HepG2 (cell line): ENCODE results near the gene SEC14L1. TPM values are rescaled to one million over a fixed set of nuclear protein-coding genes. Genes with fewer than 3 reads are reported as not detected.

Experiments
- ATAC-seq: fragments of 200-7000 bp; cut with Tn5 transposase; 3 replicates; pipeline ENCODE4 v1.9.1; 2020; ENCODE audit warnings: mild to moderate bottlenecking, moderate library complexity
- BruUV-seq: library from RNA; stranded (reverse); fragments of 400-500 nt; replicated peaks from 2 replicates; lab custom pipeline; 2021; lab: Mats Ljungman, UMichigan
- CTCF ChIA-PET: fragments of 300-600 bp; formaldehyde crosslinking; extraction: SDS; loops from one replicate; lab custom pipeline; 2021; ENCODE audit warnings: low total read pairs, inconsistent platforms, low intra/inter-chr PET ratio; lab: Yijun Ruan, JAX
- POLR2A ChIA-PET: fragments of 350-600 bp; sonication (Branson Sonifier 250); formaldehyde crosslinking; loops from one replicate; lab custom pipeline; 2020; ENCODE audit warnings: antibody characterized with exemption, inconsistent platforms; lab: Yijun Ruan, JAX
- DNase-seq: peaks from one replicate; pipeline ENCODE4 v3.0.0-alpha.2; 2015; ENCODE audit warnings: low spot score
- FAIRE-seq: peaks from 3 replicates; lab custom pipeline; 2011; peaks lifted over from hg19 to GRCh38; lab: Jason Lieb, UNC
- H2AFZ ChIP-seq: one replicate; pipeline ENCODE4 v1.6.1; 2011; ENCODE audit warnings: low read length, inconsistent platforms
- H3K27ac ChIP-seq: fragments of 300-600 bp; 3 replicates; pipeline ENCODE4 v1.8.0; 2011; ENCODE audit warnings: mixed run types, mild to moderate bottlenecking, mixed read lengths, low read length, inconsistent platforms; ENCODE audit not compliant: insufficient read depth; ENCODE audit errors: extremely low read length
- H3K27me3 ChIP-seq, 2 experiments: fragments of 200-600 bp in 1 of 2; 2 replicates in 1 of 2; 3 replicates in 1 of 2; pipeline versions ENCODE4 v1.6.0 to v1.8.0; 2011; ENCODE audit warnings: low read length in 2 of 2, mild to moderate bottlenecking in 2 of 2, moderate library complexity in 2 of 2, inconsistent platforms in 1 of 2; ENCODE audit not compliant: insufficient read depth in 2 of 2, control insufficient read depth in 1 of 2
- H3K36me3 ChIP-seq, 2 experiments: fragments of 200-600 bp in 1 of 2; replicated peaks in 1 of 2; 2 replicates in 1 of 2; 3 replicates in 1 of 2; pipeline versions ENCODE4 v1.5.1 to v1.8.0; 2011; ENCODE audit warnings: low read length in 2 of 2, inconsistent platforms in 1 of 2; ENCODE audit not compliant: insufficient read depth in 2 of 2, control insufficient read depth in 1 of 2
- H3K4me1 ChIP-seq: 2 replicates; pipeline ENCODE4 v1.5.1; 2012; ENCODE audit warnings: low read length, inconsistent platforms; ENCODE audit not compliant: insufficient read depth
- H3K4me2 ChIP-seq: 2 replicates; pipeline ENCODE4 v1.6.0; 2011; ENCODE audit warnings: low read depth, low read length, inconsistent platforms
- H3K4me3 ChIP-seq, 3 experiments: fragments of 200-600 bp in 1 of 3; sonication (generic), shearing (Covaris generic) in 1 of 3; replicated peaks in 1 of 3; 2 replicates each; pipeline ENCODE4 v1.5.1; 2011 to 2016; ENCODE audit warnings: low read length in 3 of 3, inconsistent platforms in 2 of 3, low read depth in 2 of 3, mild to moderate bottlenecking in 2 of 3, control low read depth in 1 of 3, mixed read lengths in 1 of 3; ENCODE audit not compliant: insufficient read depth in 1 of 3
- H3K79me2 ChIP-seq: one replicate; pipeline ENCODE4 v1.6.1; 2011; ENCODE audit warnings: low read length, inconsistent platforms; ENCODE audit not compliant: insufficient read depth
- H3K9ac ChIP-seq: 2 replicates; pipeline ENCODE4 v1.6.0; 2011; ENCODE audit warnings: mild to moderate bottlenecking, low read depth, low read length, inconsistent platforms; ENCODE audit not compliant: insufficient read depth
- H3K9me3 ChIP-seq: 2 replicates; pipeline ENCODE4 v1.5.1; 2012; ENCODE audit warnings: mild to moderate bottlenecking, low read length
- H4K20me1 ChIP-seq: 2 replicates; pipeline ENCODE4 v1.6.0; 2011; ENCODE audit warnings: inconsistent platforms, mild to moderate bottlenecking, low read length, moderate library complexity; ENCODE audit not compliant: insufficient read depth
- DNMT3B ChIP-seq: conservative IDR thresholded peaks from 2 replicates; pipeline ENCODE4 v1.6.1; 2016; ENCODE audit warnings: missing biosample characterization, control low read depth
- MED8 ChIP-seq: sonication (generic); formaldehyde crosslinking; IDR thresholded peaks from 2 replicates; pipeline ENCODE4 v1.8.1; 2023; ENCODE audit warnings: mild to moderate bottlenecking, missing genetic modification reagents; ENCODE audit not compliant: insufficient replicate concordance
- PAWR ChIP-seq: sonication (generic); formaldehyde crosslinking; IDR thresholded peaks from 2 replicates; pipeline ENCODE4 v1.4.0; 2020; ENCODE audit warnings: missing genetic modification reagents, mild to moderate bottlenecking, borderline replicate concordance
- RORA ChIP-seq: sonication (generic); formaldehyde crosslinking; IDR thresholded peaks from 2 replicates; pipeline ENCODE4 v1.5.0; 2020; ENCODE audit warnings: mild to moderate bottlenecking, missing genetic modification reagents, moderate library complexity
- SKI ChIP-seq: fragments of 450-650 bp; IDR thresholded peaks from one replicate; pipeline ENCODE4 v1.6.1; 2018; ENCODE audit warnings: mild to moderate bottlenecking; ENCODE audit not compliant: partially characterized antibody
- SOX5 ChIP-seq: IDR thresholded peaks from 2 replicates; pipeline ENCODE4 v1.6.1; 2016; ENCODE audit warnings: borderline replicate concordance
- TFDP1 ChIP-seq: IDR thresholded peaks from 2 replicates; pipeline ENCODE4 v1.6.1; 2016; ENCODE audit warnings: missing compliant biosample characterization, missing genetic modification reagents, borderline replicate concordance
- ZBTB49 ChIP-seq: sonication (generic); formaldehyde crosslinking; IDR thresholded peaks from 2 replicates; pipeline ENCODE4 v1.4.0; 2020; ENCODE audit warnings: missing genetic modification reagents, borderline replicate concordance
- ZNF234 ChIP-seq: sonication (generic); formaldehyde crosslinking; conservative IDR thresholded peaks from 2 replicates; pipeline ENCODE4 v1.5.1; 2020; ENCODE audit warnings: mild to moderate bottlenecking, missing genetic modification reagents
- ZNF30 ChIP-seq: sonication (generic); formaldehyde crosslinking; IDR thresholded peaks from 2 replicates; pipeline ENCODE4 v1.5.0; 2020; ENCODE audit warnings: mild to moderate bottlenecking, missing genetic modification reagents
- ZNF317 ChIP-seq: sonication (generic); formaldehyde crosslinking; IDR thresholded peaks from 2 replicates; pipeline ENCODE4 v1.5.0; 2020; ENCODE audit warnings: mild to moderate bottlenecking, missing genetic modification reagents
- ZNF563 ChIP-seq: sonication (generic); formaldehyde crosslinking; IDR thresholded peaks from 2 replicates; pipeline ENCODE4 v1.8.0; 2022; ENCODE audit warnings: mild to moderate bottlenecking, moderate library complexity, missing genetic modification reagents
- ZNF672 ChIP-seq: sonication (generic); formaldehyde crosslinking; IDR thresholded peaks from 2 replicates; pipeline ENCODE4 v1.8.1; 2022; ENCODE audit warnings: missing genetic modification reagents
- ZNF768 ChIP-seq: sonication (generic); formaldehyde crosslinking; IDR thresholded peaks from 2 replicates; pipeline ENCODE4 v1.4.0; 2020; ENCODE audit warnings: missing genetic modification reagents
- ZNF792 ChIP-seq: IDR thresholded peaks from 2 replicates; pipeline ENCODE4 v1.6.1; 2016
- WGBS: methylation state at CpG from one replicate; pipeline ENCODE4 v1.1.6; 2017; ENCODE audit warnings: low lambda C conversion rate; 5-methylcytosine and 5-hydroxymethylcytosine counted together
- in situ Hi-C: cut with HindIII; loops from 2 replicates; pipeline ENCODE4 v1.10.0; 2017; ENCODE audit warnings: low pct_unique_long_range_greater_than_20kb; ENCODE audit not compliant: extremely low pct_ligation_motif_present
- intact Hi-C: fragments of 100-400 bp; cut with micrococcal nuclease; formaldehyde crosslinking; loops from one replicate; pipeline ENCODE4 v1.10.0; 2022; ENCODE audit not compliant: unreplicated experiment
- polyA plus RNA-seq, 8 experiments: library from polyadenylated mRNA; depleted of rRNA in 3 of 8; stranded (reverse) in 7 of 8; unstranded in 1 of 8; fragments of >200 nt; fragmentation: Illumina TruSeq in 4 of 8; extraction: Trizol in 4 of 8; gene quantifications; 2 replicates each; pipeline versions ENCODE4 v1.2.1 to v1.2.3, GENCODE V29; 2011 to 2016; ENCODE audit warnings: low read depth in 4 of 8, missing spikeins in 1 of 8, mixed read lengths in 1 of 8; ENCODE audit not compliant: insufficient read depth in 1 of 8
- total RNA-seq, 5 experiments: library from RNA; depleted of rRNA; stranded (reverse); fragments of >200 nt; fragmentation: Illumina TruSeq; extraction: Trizol; gene quantifications; 2 replicates each; pipeline ENCODE4 v1.2.3, GENCODE V29; 2016; ENCODE audit warnings: low read depth in 1 of 5
- TF ChIP-seq, protein P1 (sequence below): sonication (generic); formaldehyde crosslinking; IDR thresholded peaks from 2 replicates; pipeline ENCODE4 v1.4.0; 2020; ENCODE audit warnings: missing genetic modification reagents, borderline replicate concordance

SEC14L1 gene
- total and polyA plus RNA-seq, 2 of the 13 experiments (the other 11 are each of a cell fraction or from before 2014, with no cell fraction given) = 26.3 to 43.9 TPM

DNA sequence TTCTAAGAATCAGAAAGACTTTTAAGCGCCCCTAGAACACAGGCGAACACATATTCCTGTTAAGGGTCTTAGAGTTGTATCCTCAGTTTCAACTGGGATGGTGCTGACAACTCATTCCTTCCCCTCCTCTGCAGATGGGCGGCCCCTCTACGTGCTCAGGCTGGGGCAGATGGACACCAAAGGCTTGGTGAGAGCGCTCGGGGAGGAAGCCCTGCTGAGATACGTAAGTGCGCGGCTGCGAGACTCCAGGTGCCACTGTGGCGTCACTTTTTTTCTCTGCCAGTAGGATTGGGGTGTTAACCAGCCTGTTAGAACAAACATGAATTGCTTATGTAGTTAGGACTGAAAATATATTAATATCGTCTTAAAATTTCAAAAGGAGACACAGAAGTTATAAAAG lies 62.7 kb downstream of the SEC14L1 start (continued):
- TF ChIP-seq, protein P1, sequence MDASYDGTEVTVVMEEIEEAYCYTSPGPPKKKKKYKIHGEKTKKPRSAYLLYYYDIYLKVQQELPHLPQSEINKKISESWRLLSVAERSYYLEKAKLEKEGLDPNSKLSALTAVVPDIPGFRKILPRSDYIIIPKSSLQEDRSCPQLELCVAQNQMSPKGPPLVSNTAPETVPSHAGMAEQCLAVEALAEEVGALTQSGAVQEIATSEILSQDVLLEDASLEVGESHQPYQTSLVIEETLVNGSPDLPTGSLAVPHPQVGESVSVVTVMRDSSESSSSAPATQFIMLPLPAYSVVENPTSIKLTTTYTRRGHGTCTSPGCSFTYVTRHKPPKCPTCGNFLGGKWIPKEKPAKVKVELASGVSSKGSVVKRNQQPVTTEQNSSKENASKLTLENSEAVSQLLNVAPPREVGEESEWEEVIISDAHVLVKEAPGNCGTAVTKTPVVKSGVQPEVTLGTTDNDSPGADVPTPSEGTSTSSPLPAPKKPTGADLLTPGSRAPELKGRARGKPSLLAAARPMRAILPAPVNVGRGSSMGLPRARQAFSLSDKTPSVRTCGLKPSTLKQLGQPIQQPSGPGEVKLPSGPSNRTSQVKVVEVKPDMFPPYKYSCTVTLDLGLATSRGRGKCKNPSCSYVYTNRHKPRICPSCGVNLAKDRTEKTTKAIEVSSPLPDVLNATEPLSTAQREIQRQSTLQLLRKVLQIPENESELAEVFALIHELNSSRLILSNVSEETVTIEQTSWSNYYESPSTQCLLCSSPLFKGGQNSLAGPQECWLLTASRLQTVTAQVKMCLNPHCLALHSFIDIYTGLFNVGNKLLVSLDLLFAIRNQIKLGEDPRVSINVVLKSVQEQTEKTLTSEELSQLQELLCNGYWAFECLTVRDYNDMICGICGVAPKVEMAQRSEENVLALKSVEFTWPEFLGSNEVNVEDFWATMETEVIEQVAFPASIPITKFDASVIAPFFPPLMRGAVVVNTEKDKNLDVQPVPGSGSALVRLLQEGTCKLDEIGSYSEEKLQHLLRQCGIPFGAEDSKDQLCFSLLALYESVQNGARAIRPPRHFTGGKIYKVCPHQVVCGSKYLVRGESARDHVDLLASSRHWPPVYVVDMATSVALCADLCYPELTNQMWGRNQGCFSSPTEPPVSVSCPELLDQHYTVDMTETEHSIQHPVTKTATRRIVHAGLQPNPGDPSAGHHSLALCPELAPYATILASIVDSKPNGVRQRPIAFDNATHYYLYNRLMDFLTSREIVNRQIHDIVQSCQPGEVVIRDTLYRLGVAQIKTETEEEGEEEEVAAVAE (CRISPR knock-in tag) = no peak
- TF ChIP-seq ZBTB49 (CRISPR knock-in tag) = no peak
- TF ChIP-seq PAWR (CRISPR knock-in tag) = no peak
- no peak for TF ChIP-seq ZNF563 (CRISPR knock-in tag)
- TF ChIP-seq ZNF234 (CRISPR knock-in tag) = no peak

DNA sequence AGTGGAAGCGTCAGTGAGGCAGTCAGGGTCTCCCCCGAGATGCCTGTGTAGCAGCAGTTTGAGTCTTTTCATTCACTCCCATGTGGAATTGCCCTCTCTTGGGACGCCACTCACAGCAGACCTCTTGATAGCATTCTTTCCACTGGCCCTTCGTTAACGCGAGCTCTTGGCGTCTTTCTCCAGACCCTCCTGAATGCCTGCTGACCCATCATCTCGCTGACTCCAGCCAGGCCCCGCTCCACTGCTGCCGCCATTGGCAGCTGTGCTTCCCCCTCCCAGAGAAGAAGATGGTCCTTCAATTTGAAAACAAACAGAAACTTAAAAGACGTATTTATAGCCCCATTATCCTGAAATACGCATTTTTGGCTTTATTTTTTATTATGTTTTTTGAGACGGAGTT lies 63.1 kb downstream of the SEC14L1 start:
- POLR2A ChIA-PET = interaction anchor here (0.7 kb wide), 1 partner anchor 10 kb away, joined by 3 read pairs; no protein-coding TSS in a partner anchor
- Histone ChIP-seq H3K4me3 (no peak overlapping the region), H4K20me1 (no peaks in the 10 kb centered on the region), H3K4me2 (no peak overlapping the region), H3K27ac (no peak overlapping the region), H3K27me3 (no peaks in the 10 kb centered on the region), H3K36me3 (peaks cover 36 to 70% of the 10 kb centered on the region in 2 experiments), H3K4me1 (peaks cover 23% of the 10 kb centered on the region), H3K9ac (no peak overlapping the region), H3K9me3 (no peaks in the 10 kb centered on the region), H3K79me2 (no peaks in the 10 kb centered on the region), H2AFZ (no peak overlapping the region)
- 89% methylated on average over 13 of the region's 13 CpGs for WGBS
- DNase-seq (no peak), FAIRE-seq (no peak), ATAC-seq (no peak)
- BruUV-seq = no TSS peak
- CTCF ChIA-PET = no interaction called here
- intact Hi-C loops = no loop called here
- in situ Hi-C loops = no loop called here
- TF ChIP-seq ZNF672 (no peak), SOX5 (CRISPR knock-in tag) (no peak), MED8 (CRISPR knock-in tag) (no peak), ZNF317 (CRISPR knock-in tag) (no peak), TFDP1 (CRISPR knock-in tag) (no peak), RORA (CRISPR knock-in tag) (no peak), ZNF768 (CRISPR knock-in tag) (no peak), ZNF30 (CRISPR knock-in tag) (no peak), DNMT3B (no peak), SKI (no peak), ZNF792 (CRISPR knock-in tag) (no peak)
